ENCODE data around the gene PDIK1L.
A peak's percentile ranks its signal among the peaks of the same experiment; 100 is the strongest.

The PDIK1L gene

GRCh38 chr1:26111530-26112406, at the start of gene PDIK1L:
PDIK1L (plus strand) TSS chr1:26111824; CDS start chr1:26114309, 2,485 bp downstream.
- DNase-seq: peak; percentile 98

GRCh38 chr1:26064553-26064952, 47.1 kb upstream of the PDIK1L start:
- no peak for DNase-seq

- DNase-seq: no peak
Observed at GRCh38 chr1:26066160-26066559, 45.5 kb upstream of the PDIK1L start.

GRCh38 chr1:26066857-26067256, 44.8 kb upstream of the PDIK1L start:
- DNase-seq: no peak

GRCh38 chr1:26067432-26067911, 44.2 kb upstream of the PDIK1L start, which contains the start of gene TRIM63:
TRIM63 (minus strand) TSS chr1:26067630; CDS start chr1:26067494, 136 bp downstream.
- DNase-seq: peak; percentile 51

DNA sequence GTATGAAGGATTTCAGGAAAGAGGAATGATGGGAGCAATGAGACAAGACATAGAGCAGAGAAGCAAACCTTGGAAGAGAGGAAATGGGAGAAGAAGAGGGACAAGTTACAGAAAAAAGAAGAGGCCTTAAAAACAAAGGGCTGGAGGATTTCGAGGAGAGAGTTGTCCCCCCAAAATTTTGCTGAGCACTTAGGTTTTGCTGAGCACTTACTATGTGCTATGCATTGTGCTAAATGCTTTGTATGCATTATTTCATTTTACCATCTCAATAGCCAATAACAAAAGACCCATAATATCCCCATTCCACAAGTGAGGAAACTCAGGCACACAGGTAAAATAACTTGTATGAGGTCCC, 41.7 kb upstream of the PDIK1L start:
- DNase-seq: no peak

DNA sequence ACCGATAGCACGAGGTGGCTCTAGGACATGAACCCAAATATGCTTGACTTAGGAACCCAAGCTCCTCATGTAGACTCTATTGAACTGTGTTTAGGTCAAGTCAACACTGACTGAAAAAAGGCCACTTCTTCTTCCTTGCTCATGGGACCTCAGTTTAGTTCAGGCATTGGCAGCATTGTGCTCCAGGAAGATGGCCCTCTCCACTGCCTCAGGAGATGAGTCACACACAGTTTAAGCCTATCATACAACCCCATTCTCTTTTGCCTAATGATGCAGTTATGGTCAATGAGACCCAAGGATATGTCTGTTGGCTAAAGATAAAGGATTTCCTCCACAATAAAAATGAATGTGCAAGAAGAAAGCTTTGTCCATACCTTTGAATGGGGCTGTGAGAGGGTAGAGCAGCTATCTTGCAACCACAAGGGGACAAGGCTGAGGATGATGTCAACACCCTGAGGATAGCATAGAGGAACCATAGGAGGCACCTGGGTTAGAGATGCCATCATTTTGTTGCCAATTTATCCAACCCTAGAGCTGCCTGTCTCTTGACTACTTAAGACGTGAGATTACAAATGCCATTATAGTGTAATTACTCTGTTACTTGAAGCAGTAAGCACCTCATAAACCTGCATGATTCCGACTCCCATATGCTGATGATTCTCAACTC, 41.2 kb upstream of the PDIK1L start:
- no peak for DNase-seq

GRCh38 chr1:26070963-26071342, 40.7 kb upstream of the PDIK1L start:
- no peak for DNase-seq

DNA sequence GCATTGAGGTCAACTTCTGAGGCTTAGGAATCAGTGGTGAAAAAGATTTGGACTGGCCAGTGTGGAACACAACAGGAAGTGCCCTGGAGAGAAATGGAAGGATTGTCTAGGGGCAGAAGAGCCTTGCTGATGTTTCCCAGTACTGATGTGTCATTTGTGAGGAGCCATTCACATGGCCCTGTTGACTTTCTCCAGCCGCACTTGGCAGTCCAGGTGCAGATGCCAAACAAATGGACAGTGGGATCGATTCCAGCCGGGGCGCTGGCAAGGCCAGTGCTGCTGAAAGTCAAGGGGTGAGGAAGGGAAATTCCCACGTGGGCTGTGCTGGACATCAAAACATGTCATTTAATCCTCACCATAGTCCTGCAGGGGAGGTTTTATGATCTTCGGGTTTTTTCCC, 39.3 kb upstream of the PDIK1L start:
- DNase-seq: no peak

DNA sequence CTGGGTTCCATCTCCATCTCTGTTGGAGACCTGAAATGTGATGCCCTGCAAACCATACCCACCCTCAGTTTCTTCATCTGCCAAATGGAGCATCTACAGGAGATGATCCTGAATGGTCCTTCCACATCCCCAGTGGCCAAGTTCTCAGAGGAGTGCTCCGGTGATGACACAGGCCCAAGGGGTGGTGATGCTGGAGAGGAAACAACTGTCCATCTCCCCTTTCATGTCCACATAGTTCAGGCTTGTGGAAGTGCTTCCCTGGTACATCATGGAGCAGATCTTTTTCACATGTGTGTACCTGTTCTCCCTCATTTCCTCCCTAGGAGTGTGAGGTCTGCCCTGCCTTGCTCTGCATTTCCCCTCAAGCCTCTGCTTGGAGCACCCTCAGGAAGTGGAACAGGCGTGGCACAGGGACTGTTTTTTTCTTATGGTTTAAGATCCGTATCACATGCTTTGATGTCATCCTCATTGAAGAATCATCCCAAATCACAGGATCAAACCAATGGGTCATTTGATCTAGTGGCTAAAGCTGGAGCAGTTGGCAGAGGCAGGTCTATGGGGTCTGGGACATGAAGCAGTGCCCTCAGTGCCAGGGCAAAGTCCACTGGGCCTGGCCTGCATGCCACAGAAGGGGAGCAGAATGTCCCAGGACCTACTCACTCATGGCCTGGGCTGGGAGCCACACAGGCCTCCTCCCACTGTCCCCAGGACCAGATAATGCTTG, 36.0 kb upstream of the PDIK1L start:
- no peak for DNase-seq

GRCh38 chr1:26077524-26077923, 34.1 kb upstream of the PDIK1L start:
- DNase-seq: no peak

DNA sequence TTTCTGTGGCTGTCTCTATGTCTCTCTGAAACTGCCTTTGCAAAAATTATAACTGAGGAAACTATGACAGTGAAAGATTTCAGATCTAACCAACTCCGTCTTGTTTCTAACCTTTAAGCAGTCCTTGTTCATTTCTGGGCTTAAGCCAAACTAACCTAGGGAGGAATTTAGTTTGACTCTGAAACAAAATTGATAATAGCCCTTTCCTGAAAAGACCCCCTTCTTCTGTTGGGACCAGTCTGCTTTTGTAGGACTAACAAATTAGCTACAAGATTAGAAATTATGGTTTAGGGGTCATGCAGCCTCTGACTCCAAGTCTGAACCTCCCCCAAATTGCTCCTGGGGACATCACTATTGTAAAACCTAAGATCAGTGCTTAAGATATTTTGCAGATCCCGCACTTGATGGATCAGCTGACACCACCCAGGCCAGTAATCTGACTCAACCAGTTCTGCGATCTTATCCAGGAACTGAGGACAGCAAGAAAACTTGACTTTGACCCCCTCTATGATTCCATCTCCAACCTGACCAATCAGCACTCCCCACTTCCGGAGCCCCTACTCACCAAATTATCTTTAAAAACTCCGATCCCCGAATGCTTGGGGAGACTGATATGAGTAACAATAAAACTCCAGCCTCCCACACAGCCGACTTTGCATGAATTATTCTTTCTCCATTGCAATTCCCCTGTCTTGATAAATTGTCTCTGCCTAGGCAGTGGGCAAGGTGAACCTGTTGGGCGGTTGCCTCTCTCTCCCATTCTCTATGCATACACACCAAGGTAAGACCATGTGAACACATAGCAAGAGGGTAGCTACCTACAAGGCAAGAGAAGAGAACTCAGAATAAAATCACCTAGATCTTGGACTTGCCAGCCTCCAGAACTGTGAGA, 33.1 kb upstream of the PDIK1L start:
- DNase-seq: no peak

GRCh38 chr1:26079178-26079563, 32.5 kb upstream of the PDIK1L start:
- no peak for DNase-seq

GRCh38 chr1:26079960-26080814, 31.4 kb upstream of the PDIK1L start:
- DNase-seq: no peak

- DNase-seq: no peak
Observed at GRCh38 chr1:26081267-26082019, 30.2 kb upstream of the PDIK1L start.

- no peak for DNase-seq
Observed at GRCh38 chr1:26082020-26082350, 29.6 kb upstream of the PDIK1L start.

- DNase-seq: no peak
Observed at GRCh38 chr1:26083208-26083607, 28.4 kb upstream of the PDIK1L start.

- DNase-seq: no peak
Observed at GRCh38 chr1:26084091-26084561, 27.5 kb upstream of the PDIK1L start.

GRCh38 chr1:26084844-26085243, 26.8 kb upstream of the PDIK1L start:
- DNase-seq: no peak

GRCh38 chr1:26089125-26089524, 22.5 kb upstream of the PDIK1L start:
- no peak for DNase-seq

DNA sequence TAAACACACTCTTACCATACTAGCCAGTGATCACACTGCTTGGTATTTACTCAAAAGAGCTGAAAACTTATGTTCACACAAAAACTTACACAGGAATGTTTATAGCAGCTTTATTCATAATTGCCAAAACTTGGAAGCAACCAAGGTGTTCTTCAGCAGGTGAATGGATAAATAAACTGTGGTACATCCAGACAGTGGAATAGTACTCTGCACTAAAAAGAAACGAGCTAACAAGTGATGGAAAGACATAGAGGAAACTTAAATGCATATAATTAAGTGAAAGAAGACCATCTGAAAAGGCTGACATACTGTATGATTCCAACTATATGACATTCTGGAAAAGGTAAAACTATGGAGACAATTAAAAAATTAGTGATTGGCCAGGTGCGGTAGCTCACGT, 20.7 kb upstream of the PDIK1L start:
- DNase-seq: no peak
